OCI-LY7 (cell line): ENCODE data around the gene ZNF783. TPM values are rescaled to one million over a fixed set of nuclear protein-coding genes. Genes with fewer than 3 reads are reported as not detected.
A peak's percentile ranks its signal among the peaks of the same experiment; 100 is the strongest.

Source experiments
- BruUV-seq: library from RNA; stranded (reverse); fragments of 400-500 nt; replicated peaks from 2 replicates; lab custom pipeline; 2021; lab: Mats Ljungman, UMichigan
- CTCF ChIA-PET: fragments of 300-600 bp; sonication (Branson Sonifier 250); formaldehyde crosslinking; loops from one replicate; lab custom pipeline; 2022; ENCODE audit warnings: antibody characterized with exemption; ENCODE audit not compliant: unreplicated experiment; lab: Charles Lee
- POLR2A ChIA-PET: fragments of 300-600 bp; sonication (Branson Sonifier 250); formaldehyde crosslinking; loops from one replicate; lab custom pipeline; 2022; ENCODE audit warnings: antibody characterized with exemption; lab: Charles Lee
- DNase-seq: peaks from one replicate; pipeline ENCODE4 v3.0.0-alpha.2; 2015; ENCODE audit warnings: low spot score
- H2AFZ ChIP-seq: fragments of 200-600 bp; sonication (generic), shearing (Covaris generic); 2 replicates; pipeline ENCODE4 v1.6.1; 2014; ENCODE audit warnings: mild to moderate bottlenecking, antibody characterized with exemption, low read length, moderate library complexity
- H3K27ac ChIP-seq: fragments of 200-600 bp; sonication (generic); 2 replicates; pipeline ENCODE4 v1.5.1; 2014; ENCODE audit warnings: mixed run types, low read depth, mild to moderate bottlenecking, moderate library complexity, low read length, inconsistent platforms; ENCODE audit not compliant: poor library complexity, severe bottlenecking
- H3K36me3 ChIP-seq: fragments of 200-600 bp; sonication (generic); 2 replicates; pipeline ENCODE4 v1.6.1; 2014; ENCODE audit warnings: mild to moderate bottlenecking, antibody characterized with exemption, low read length, moderate library complexity, mixed read lengths; ENCODE audit not compliant: insufficient read depth
- H3K4me1 ChIP-seq: fragments of 200-600 bp; sonication (generic); 2 replicates; pipeline ENCODE4 v1.5.1; 2014; ENCODE audit warnings: mild to moderate bottlenecking, low read length; ENCODE audit not compliant: insufficient read depth, poor library complexity, severe bottlenecking
- H3K4me2 ChIP-seq: fragments of 200-600 bp; sonication (generic); 2 replicates; pipeline ENCODE4 v1.6.1; 2014; ENCODE audit warnings: mild to moderate bottlenecking, low read length
- H3K4me3 ChIP-seq: fragments of 200-600 bp; sonication (generic); 2 replicates; pipeline ENCODE4 v1.5.1; 2014; ENCODE audit warnings: mild to moderate bottlenecking, low read depth, low read length; ENCODE audit not compliant: poor library complexity, severe bottlenecking
- H3K79me2 ChIP-seq: fragments of 200-600 bp; sonication (generic); 2 replicates; pipeline ENCODE4 v1.6.1; 2016; ENCODE audit warnings: low read depth, mild to moderate bottlenecking, low read length, moderate library complexity, mixed read lengths; ENCODE audit not compliant: insufficient read depth
- H3K9me2 ChIP-seq: fragments of 200-600 bp; sonication (generic); 2 replicates; pipeline ENCODE4 v1.6.1; 2016; ENCODE audit warnings: mild to moderate bottlenecking, low read length, mixed read lengths; ENCODE audit not compliant: insufficient read depth
- H3K9me3 ChIP-seq: fragments of 200-600 bp; sonication (generic); 2 replicates; pipeline ENCODE4 v1.6.1; 2014; ENCODE audit warnings: mild to moderate bottlenecking, mixed run types, low read length, mixed read lengths
- H4K20me1 ChIP-seq: fragments of 200-600 bp; sonication (generic); 2 replicates; pipeline ENCODE4 v1.6.1; 2014; ENCODE audit warnings: mild to moderate bottlenecking, antibody characterized with exemption, low read length, moderate library complexity, mixed read lengths; ENCODE audit not compliant: insufficient read depth
- CTCF ChIP-seq: fragments of 200-600 bp; sonication (generic); conservative IDR thresholded peaks from 2 replicates; pipeline ENCODE4 v1.5.1; 2014; ENCODE audit warnings: mild to moderate bottlenecking, antibody characterized with exemption, low read length, moderate library complexity, mixed read lengths
- EZH2phosphoT487 ChIP-seq: fragments of 200-600 bp; sonication (generic); IDR thresholded peaks from 2 replicates; pipeline ENCODE4 v1.6.1; 2018; ENCODE audit warnings: low read depth, borderline replicate concordance, mild to moderate bottlenecking, mixed run types, antibody characterized with exemption, low read length, moderate library complexity, mixed read lengths
- intact Hi-C: fragments of 100-400 bp; cut with micrococcal nuclease; formaldehyde crosslinking; loops from one replicate; pipeline ENCODE4 v1.10.0; 2022; ENCODE audit not compliant: unreplicated experiment
- total RNA-seq, 2 experiments: library from RNA; depleted of rRNA in 1 of 2; stranded (reverse); fragments of >200 nt in 1 of 2; shearing (Covaris generic) in 1 of 2; gene quantifications; 2 replicates each; pipeline ENCODE4 v1.2.3, GENCODE V29; 2014 to 2022

ZNF783 gene
- total RNA-seq, 2 experiments from 2014 or later = 13.1 to 18.8 TPM

GRCh38 chr7:149289856-149290255 is 27.9 kb downstream of the ZNF783 start:
- Histone ChIP-seq H3K79me2 (no peaks in the 10 kb centered on the region), H3K27ac (no peak overlapping the region), H3K36me3 (no peaks in the 10 kb centered on the region), H2AFZ (no peak overlapping the region), H3K9me3 (no peaks in the 10 kb centered on the region), H3K4me2 (no peak overlapping the region), H3K4me1 (peaks cover 21% of the 10 kb centered on the region), H3K4me3 (no peak overlapping the region), H4K20me1 (no peaks in the 10 kb centered on the region), H3K9me2 (no peaks in the 10 kb centered on the region)
- DNase-seq = no peak
- no TSS peak for BruUV-seq
- CTCF ChIA-PET = no interaction called here
- intact Hi-C loops = no loop called here
- POLR2A ChIA-PET = interaction anchor here (0.6 to 1.1 kb wide), 3 partner anchors 36 to 649 kb away, joined by 3 to 4 read pairs (median 3); no protein-coding TSS in a partner anchor
- TF ChIP-seq CTCF (no peak), EZH2phosphoT487 (no peak)

DNA sequence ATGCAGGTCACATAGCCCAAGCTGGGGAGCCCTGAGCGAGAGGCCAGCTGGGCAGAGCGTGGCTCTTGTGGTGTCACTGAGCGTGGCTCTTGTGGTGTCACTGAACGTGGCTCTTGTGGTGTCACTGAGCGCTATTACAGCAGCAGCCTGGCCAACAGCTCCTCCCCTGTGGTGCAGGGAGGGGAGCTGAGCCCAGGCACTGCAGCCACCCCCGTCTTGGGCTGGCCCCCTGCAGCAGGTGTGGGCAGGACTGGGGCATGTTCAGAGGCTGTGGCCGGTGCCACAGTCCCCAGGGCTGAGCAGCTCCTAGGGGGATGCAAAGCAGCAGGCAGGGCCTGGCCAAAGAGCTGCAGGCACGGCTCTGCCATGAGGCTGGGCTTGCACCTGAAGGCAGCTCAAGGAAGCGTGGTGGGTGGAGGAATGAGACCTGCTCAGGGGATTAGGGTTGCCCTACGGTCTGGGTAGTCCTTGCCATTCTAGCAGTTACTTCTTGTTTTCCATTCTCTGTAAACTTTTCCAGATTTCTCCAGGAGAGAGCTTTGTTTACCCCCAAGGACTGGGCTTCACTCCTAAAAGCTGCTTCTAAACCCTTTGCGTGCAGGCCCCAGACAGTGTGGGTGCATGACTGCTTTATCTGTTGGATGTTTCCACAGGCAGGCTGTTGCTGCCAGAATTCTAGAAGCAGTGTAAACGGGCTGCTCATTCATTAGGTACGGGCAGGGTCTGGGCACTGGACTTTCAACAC is 29.2 kb downstream of the ZNF783 start:
- peak; percentile 8 for DNase-seq
- no peak overlapping the region for H2AFZ ChIP-seq
- peaks cover 10% of the 10 kb centered on the region for H3K4me1 ChIP-seq
- H3K4me2 ChIP-seq = no peak overlapping the region
- POLR2A ChIA-PET = interaction anchor here (0.5 to 1.1 kb wide), 3 partner anchors 18 to 418 kb away, joined by 3 to 5 read pairs (median 4); no protein-coding TSS in a partner anchor
- no peaks in the 10 kb centered on the region for H3K9me2 ChIP-seq
- H3K36me3 ChIP-seq = no peaks in the 10 kb centered on the region
- H3K9me3 ChIP-seq = no peaks in the 10 kb centered on the region
- no TSS peak for BruUV-seq
- no peaks in the 10 kb centered on the region for H4K20me1 ChIP-seq
- no peaks in the 10 kb centered on the region for H3K79me2 ChIP-seq
- CTCF ChIA-PET = interaction anchor here (0.6 kb wide), 1 partner anchor 334 kb away, joined by 3 read pairs; no protein-coding TSS in a partner anchor
- H3K27ac ChIP-seq = no peak overlapping the region
- intact Hi-C loops = no loop called here
- TF ChIP-seq CTCF (no peak), EZH2phosphoT487 (no peak)
- H3K4me3 ChIP-seq = no peak overlapping the region
